SK-N-SH (cell line): ENCODE measurements around the gene MAD1L1. TPM values are rescaled to one million over a fixed set of nuclear protein-coding genes. Genes with fewer than 3 reads are reported as not detected.

Source experiments
- CTCF ChIA-PET: fragments of 300-600, 350-600 bp; formaldehyde crosslinking; extraction: SDS; loops from one replicate; lab custom pipeline; 2021; lab: Yijun Ruan, JAX
- POLR2A ChIA-PET: fragments of 350-600 bp; sonication (Branson Sonifier 250); formaldehyde crosslinking; extraction: SDS; loops from one replicate; lab custom pipeline; 2020; ENCODE audit warnings: antibody characterized with exemption, inconsistent platforms; lab: Yijun Ruan, JAX
- DNase-seq: peaks from one replicate; pipeline ENCODE4 v3.0.0; 2012
- H2AFZ ChIP-seq: fragments of 200-600 bp; sonication (generic); 2 replicates; pipeline ENCODE4 v1.8.1; 2016; ENCODE audit warnings: antibody characterized with exemption, mild to moderate bottlenecking, low read depth
- H3F3A ChIP-seq: fragments of 200-600 bp; sonication (generic); replicated peaks from 2 replicates; pipeline ENCODE3; 2016; ENCODE audit warnings: antibody characterized with exemption, mild to moderate bottlenecking; ENCODE audit not compliant: insufficient read depth
- H3K27ac ChIP-seq, 2 experiments: fragments of 200-500 bp in 1 of 2; fragments of 200-600 bp in 1 of 2; sonication (Bioruptor generic) in 1 of 2; sonication (generic), shearing (Covaris generic) in 1 of 2; 2 replicates each; pipeline versions ENCODE4 v1.5.1 to v1.6.1; 2014 to 2016; ENCODE audit warnings: low read depth in 2 of 2, inconsistent platforms in 1 of 2, low read length in 1 of 2, mild to moderate bottlenecking in 1 of 2, mixed read lengths in 1 of 2
- H3K27me3 ChIP-seq: fragments of 200-600 bp; sonication (generic), shearing (Covaris generic); 2 replicates; pipeline ENCODE4 v1.6.1; 2016; ENCODE audit warnings: mixed run types; ENCODE audit not compliant: insufficient read depth
- H3K36me3 ChIP-seq, 2 experiments: fragments of 200-500 bp in 1 of 2; fragments of 200-600 bp in 1 of 2; sonication (Bioruptor generic) in 1 of 2; sonication (generic) in 1 of 2; replicated peaks in 1 of 2; 2 replicates each; pipeline versions ENCODE3 to v1.5.1; 2014 to 2016; ENCODE audit warnings: low read length in 1 of 2, mild to moderate bottlenecking in 1 of 2; ENCODE audit not compliant: insufficient read depth in 2 of 2, control insufficient read depth in 1 of 2
- H3K4me1 ChIP-seq, 2 experiments: fragments of 200-500 bp in 1 of 2; fragments of 200-600 bp in 1 of 2; sonication (Bioruptor generic) in 1 of 2; sonication (generic), shearing (Covaris generic) in 1 of 2; 2 replicates each; pipeline versions ENCODE4 v1.5.1 to v1.6.1; 2014 to 2016; ENCODE audit warnings: low read depth in 1 of 2, low read length in 1 of 2, mixed run types in 1 of 2; ENCODE audit not compliant: insufficient read depth in 2 of 2, control insufficient read depth in 1 of 2
- H3K4me2 ChIP-seq: fragments of 200-600 bp; sonication (generic), shearing (Covaris generic); 2 replicates; pipeline ENCODE4 v1.6.1; 2017; ENCODE audit warnings: mixed run types
- H3K4me3 ChIP-seq, 2 experiments: fragments of 200-500 bp in 1 of 2; fragments of 200-600 bp in 1 of 2; sonication (Bioruptor generic) in 1 of 2; sonication (generic), shearing (Covaris generic) in 1 of 2; 2 replicates each; pipeline versions ENCODE4 v1.5.1 to v1.8.1; 2014 to 2016; ENCODE audit warnings: low read depth in 2 of 2, inconsistent platforms in 1 of 2, low read length in 1 of 2, mild to moderate bottlenecking in 1 of 2, mixed read lengths in 1 of 2, moderate library complexity in 1 of 2
- H3K79me2 ChIP-seq: fragments of 200-600 bp; sonication (generic); 2 replicates; pipeline ENCODE4 v1.8.1; 2017; ENCODE audit warnings: mild to moderate bottlenecking; ENCODE audit not compliant: insufficient read depth
- H3K9ac ChIP-seq: fragments of 200-600 bp; sonication (generic); 2 replicates; pipeline ENCODE4 v1.6.1; 2017; ENCODE audit warnings: mixed run types
- H3K9me2 ChIP-seq: fragments of 200-600 bp; sonication (generic); 2 replicates; pipeline ENCODE4 v1.6.1; 2017; ENCODE audit warnings: mixed run types
- H3K9me3 ChIP-seq: fragments of 200-600 bp; sonication (generic); 2 replicates; pipeline ENCODE4 v1.6.1; 2017; ENCODE audit warnings: mixed run types, mild to moderate bottlenecking, moderate library complexity
- H4K20me1 ChIP-seq: fragments of 200-600 bp; sonication (generic); 2 replicates; pipeline ENCODE4 v1.6.1; 2017; ENCODE audit warnings: mild to moderate bottlenecking, mixed run types; ENCODE audit not compliant: insufficient read depth
- FOSL2 ChIP-seq: IDR thresholded peaks from 2 replicates; pipeline ENCODE4 v1.4.0; 2012; ENCODE audit warnings: low read depth, mild to moderate bottlenecking, moderate library complexity, borderline replicate concordance
- MXI1 ChIP-seq: IDR thresholded peaks from 2 replicates; pipeline ENCODE4 v1.6.1; 2012; ENCODE audit warnings: mild to moderate bottlenecking, low read depth, low read length, improper control_type of control experiment
- NRF1 ChIP-seq: IDR thresholded peaks from 2 replicates; pipeline ENCODE4 v1.6.1; 2012; ENCODE audit warnings: low read depth, mild to moderate bottlenecking, low read length
- POLR2AphosphoS5 ChIP-seq: IDR thresholded peaks from 2 replicates; pipeline ENCODE4 v1.6.1; 2012; ENCODE audit warnings: low read depth, low read length
- RAD21 ChIP-seq: IDR thresholded peaks from 2 replicates; pipeline ENCODE4 v1.6.1; 2012; ENCODE audit warnings: mild to moderate bottlenecking, low read length
- TAF1 ChIP-seq: IDR thresholded peaks from 2 replicates; pipeline ENCODE4 v1.6.1; 2012; ENCODE audit warnings: low read depth, mild to moderate bottlenecking, low read length, moderate library complexity, borderline replicate concordance
- TCF12 ChIP-seq: IDR thresholded peaks from 2 replicates; pipeline ENCODE4 v1.4.0; 2012
- TEAD4 ChIP-seq: IDR thresholded peaks from 2 replicates; pipeline ENCODE4 v1.4.0; 2012; ENCODE audit warnings: mild to moderate bottlenecking, borderline replicate concordance; ENCODE audit not compliant: insufficient read depth
- YY1 ChIP-seq: IDR thresholded peaks from 2 replicates; pipeline ENCODE4 v1.4.0; 2012; ENCODE audit warnings: low read depth, mild to moderate bottlenecking
- WGBS: methylation state at CpG from one replicate; pipeline ENCODE4 v1.1.6; 2017; ENCODE audit warnings: low lambda C conversion rate; 5-methylcytosine and 5-hydroxymethylcytosine counted together
- polyA plus RNA-seq, 3 experiments: library from polyadenylated mRNA; depleted of rRNA; stranded (reverse); fragments of >200 nt; gene quantifications; 2 replicates each; pipeline ENCODE4 v1.2.3, GENCODE V29; 2012
- TF ChIP-seq, protein P1 (sequence below): fragments of 200-600 bp; sonication (generic); IDR thresholded peaks from 2 replicates; pipeline ENCODE4 v1.6.1; 2017; ENCODE audit warnings: antibody characterized with exemption, mild to moderate bottlenecking, moderate library complexity
- TF ChIP-seq, protein P2 (sequence below): IDR thresholded peaks from 2 replicates; pipeline ENCODE4 v1.4.0; 2012; ENCODE audit warnings: low read depth, borderline replicate concordance
- TF ChIP-seq, protein P3 (sequence below): IDR thresholded peaks from 2 replicates; pipeline ENCODE4 v1.4.0; 2012; ENCODE audit warnings: low read depth, borderline replicate concordance
- TF ChIP-seq, protein P4 (sequence below): fragments of 150-350 bp; IDR thresholded peaks from 2 replicates; pipeline ENCODE4 v1.6.1; 2017; ENCODE audit warnings: antibody characterized with exemption, low read length, low read depth, borderline replicate concordance
- TF ChIP-seq, protein P5 (sequence below): fragments of 150-350 bp; IDR thresholded peaks from 2 replicates; pipeline ENCODE4 v1.6.1; 2016; ENCODE audit warnings: mild to moderate bottlenecking, low read depth, low read length
- TF ChIP-seq, protein P6 (sequence below): IDR thresholded peaks from 2 replicates; pipeline ENCODE4 v1.4.0; 2012; ENCODE audit warnings: low read depth

MAD1L1 gene
- polyA plus RNA-seq, 1 of the 3 experiments (the other 2 are of a cell fraction), result 46.2 TPM

DNA sequence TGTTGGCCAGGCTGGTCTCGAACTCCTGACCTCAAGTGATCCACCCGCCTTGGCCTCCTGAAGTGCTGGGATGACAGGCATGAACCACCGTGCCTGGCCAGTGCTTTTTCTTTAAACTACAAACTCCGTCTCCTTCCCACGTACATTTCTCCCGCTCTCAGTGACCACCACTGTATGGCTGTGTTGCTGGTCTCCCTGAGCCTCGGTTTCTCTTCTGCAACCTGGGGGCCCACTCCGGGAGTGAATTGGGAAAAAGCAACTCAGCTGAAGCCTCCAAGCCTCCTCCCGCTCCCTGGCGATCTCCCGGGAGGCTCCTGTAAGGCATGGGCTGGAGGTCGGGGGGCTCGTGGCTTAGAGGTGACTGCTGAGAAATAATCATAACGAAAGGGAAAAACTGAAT lies 426.4 kb downstream of the MAD1L1 start:
- Histone ChIP-seq H3K4me1 (peaks cover 0 to 2% of the 10 kb centered on the region in 2 experiments; a peak in 1 of 4 replicates), H3K27ac (no peak overlapping the region), H4K20me1 (no peaks in the 10 kb centered on the region), H3K27me3 (no peaks in the 10 kb centered on the region), H3K79me2 (no peaks in the 10 kb centered on the region), H3K36me3 (no peaks in the 10 kb centered on the region), H3K9me2 (no peaks in the 10 kb centered on the region), H3K9me3 (no peaks in the 10 kb centered on the region), H3F3A (no peaks in the 10 kb centered on the region), H3K4me2 (no peak overlapping the region), H2AFZ (no peak overlapping the region), H3K4me3 (no peak overlapping the region), H3K9ac (no peak overlapping the region)
- DNase-seq, result no peak
- CTCF ChIA-PET, result interaction anchor here (0.6 kb wide), 1 partner anchor 403 kb away, joined by 3 read pairs; no protein-coding TSS in a partner anchor
- POLR2A ChIA-PET, result no interaction called here
- WGBS, result 70% methylated on average over 14 of the region's 14 CpGs
- TF ChIP-seq FOSL2 (no peak), YY1 (no peak), TCF12 (no peak), TEAD4 (no peak), TAF1 (no peak), MXI1 (no peak), NRF1 (no peak), RAD21 (no peak), POLR2AphosphoS5 (no peak)
- TF ChIP-seq, protein P1, sequence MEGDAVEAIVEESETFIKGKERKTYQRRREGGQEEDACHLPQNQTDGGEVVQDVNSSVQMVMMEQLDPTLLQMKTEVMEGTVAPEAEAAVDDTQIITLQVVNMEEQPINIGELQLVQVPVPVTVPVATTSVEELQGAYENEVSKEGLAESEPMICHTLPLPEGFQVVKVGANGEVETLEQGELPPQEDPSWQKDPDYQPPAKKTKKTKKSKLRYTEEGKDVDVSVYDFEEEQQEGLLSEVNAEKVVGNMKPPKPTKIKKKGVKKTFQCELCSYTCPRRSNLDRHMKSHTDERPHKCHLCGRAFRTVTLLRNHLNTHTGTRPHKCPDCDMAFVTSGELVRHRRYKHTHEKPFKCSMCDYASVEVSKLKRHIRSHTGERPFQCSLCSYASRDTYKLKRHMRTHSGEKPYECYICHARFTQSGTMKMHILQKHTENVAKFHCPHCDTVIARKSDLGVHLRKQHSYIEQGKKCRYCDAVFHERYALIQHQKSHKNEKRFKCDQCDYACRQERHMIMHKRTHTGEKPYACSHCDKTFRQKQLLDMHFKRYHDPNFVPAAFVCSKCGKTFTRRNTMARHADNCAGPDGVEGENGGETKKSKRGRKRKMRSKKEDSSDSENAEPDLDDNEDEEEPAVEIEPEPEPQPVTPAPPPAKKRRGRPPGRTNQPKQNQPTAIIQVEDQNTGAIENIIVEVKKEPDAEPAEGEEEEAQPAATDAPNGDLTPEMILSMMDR, result no peak
- TF ChIP-seq, protein P2, sequence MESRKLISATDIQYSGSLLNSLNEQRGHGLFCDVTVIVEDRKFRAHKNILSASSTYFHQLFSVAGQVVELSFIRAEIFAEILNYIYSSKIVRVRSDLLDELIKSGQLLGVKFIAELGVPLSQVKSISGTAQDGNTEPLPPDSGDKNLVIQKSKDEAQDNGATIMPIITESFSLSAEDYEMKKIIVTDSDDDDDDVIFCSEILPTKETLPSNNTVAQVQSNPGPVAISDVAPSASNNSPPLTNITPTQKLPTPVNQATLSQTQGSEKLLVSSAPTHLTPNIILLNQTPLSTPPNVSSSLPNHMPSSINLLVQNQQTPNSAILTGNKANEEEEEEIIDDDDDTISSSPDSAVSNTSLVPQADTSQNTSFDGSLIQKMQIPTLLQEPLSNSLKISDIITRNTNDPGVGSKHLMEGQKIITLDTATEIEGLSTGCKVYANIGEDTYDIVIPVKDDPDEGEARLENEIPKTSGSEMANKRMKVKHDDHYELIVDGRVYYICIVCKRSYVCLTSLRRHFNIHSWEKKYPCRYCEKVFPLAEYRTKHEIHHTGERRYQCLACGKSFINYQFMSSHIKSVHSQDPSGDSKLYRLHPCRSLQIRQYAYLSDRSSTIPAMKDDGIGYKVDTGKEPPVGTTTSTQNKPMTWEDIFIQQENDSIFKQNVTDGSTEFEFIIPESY, result no peak
- TF ChIP-seq, protein P3, sequence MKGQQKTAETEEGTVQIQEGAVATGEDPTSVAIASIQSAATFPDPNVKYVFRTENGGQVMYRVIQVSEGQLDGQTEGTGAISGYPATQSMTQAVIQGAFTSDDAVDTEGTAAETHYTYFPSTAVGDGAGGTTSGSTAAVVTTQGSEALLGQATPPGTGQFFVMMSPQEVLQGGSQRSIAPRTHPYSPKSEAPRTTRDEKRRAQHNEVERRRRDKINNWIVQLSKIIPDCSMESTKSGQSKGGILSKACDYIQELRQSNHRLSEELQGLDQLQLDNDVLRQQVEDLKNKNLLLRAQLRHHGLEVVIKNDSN, result no peak
- TF ChIP-seq, protein P4, sequence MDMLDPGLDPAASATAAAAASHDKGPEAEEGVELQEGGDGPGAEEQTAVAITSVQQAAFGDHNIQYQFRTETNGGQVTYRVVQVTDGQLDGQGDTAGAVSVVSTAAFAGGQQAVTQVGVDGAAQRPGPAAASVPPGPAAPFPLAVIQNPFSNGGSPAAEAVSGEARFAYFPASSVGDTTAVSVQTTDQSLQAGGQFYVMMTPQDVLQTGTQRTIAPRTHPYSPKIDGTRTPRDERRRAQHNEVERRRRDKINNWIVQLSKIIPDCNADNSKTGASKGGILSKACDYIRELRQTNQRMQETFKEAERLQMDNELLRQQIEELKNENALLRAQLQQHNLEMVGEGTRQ, result no peak
- TF ChIP-seq, protein P5, sequence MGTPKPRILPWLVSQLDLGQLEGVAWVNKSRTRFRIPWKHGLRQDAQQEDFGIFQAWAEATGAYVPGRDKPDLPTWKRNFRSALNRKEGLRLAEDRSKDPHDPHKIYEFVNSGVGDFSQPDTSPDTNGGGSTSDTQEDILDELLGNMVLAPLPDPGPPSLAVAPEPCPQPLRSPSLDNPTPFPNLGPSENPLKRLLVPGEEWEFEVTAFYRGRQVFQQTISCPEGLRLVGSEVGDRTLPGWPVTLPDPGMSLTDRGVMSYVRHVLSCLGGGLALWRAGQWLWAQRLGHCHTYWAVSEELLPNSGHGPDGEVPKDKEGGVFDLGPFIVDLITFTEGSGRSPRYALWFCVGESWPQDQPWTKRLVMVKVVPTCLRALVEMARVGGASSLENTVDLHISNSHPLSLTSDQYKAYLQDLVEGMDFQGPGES, result no peak
- TF ChIP-seq, protein P6, sequence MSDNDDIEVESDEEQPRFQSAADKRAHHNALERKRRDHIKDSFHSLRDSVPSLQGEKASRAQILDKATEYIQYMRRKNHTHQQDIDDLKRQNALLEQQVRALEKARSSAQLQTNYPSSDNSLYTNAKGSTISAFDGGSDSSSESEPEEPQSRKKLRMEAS, result no peak
